Uterus (tissue), 4 donors: ENCODE measurements around the gene NHS. TPM values are rescaled to one million over a fixed set of nuclear protein-coding genes. Genes with fewer than 3 reads are reported as not detected.

ENCODE experiments used
- DNase-seq, 2 donors: peaks; one replicate each; pipeline ENCODE4 v3.0.0-alpha.2; 2019 to 2020
- H3K27ac ChIP-seq, 2 donors: fragments of 200-600 bp; sonication (generic); 1 replicate in 1 of 2; 2 replicates in 1 of 2; pipeline ENCODE4 v1.5.1; 2016 to 2018
- H3K27me3 ChIP-seq, 2 donors: fragments of 200-600 bp; sonication (generic); one replicate each; pipeline ENCODE4 v1.5.1; 2018 to 2019; ENCODE audit warnings: control low read depth in 1 of 2
- H3K36me3 ChIP-seq, 2 donors: fragments of 200-600 bp; sonication (generic); one replicate each; pipeline ENCODE4 v1.5.1; 2019; ENCODE audit warnings: control low read depth in 1 of 2
- H3K4me1 ChIP-seq, 2 donors: fragments of 200-600 bp; sonication (generic); one replicate each; pipeline ENCODE4 v1.5.1; 2018 to 2019; ENCODE audit warnings: control low read depth in 1 of 2
- H3K4me3 ChIP-seq, 2 donors: fragments of 200-600 bp; sonication (generic); 1 replicate in 1 of 2; 2 replicates in 1 of 2; pipeline ENCODE4 v1.5.1; 2018 to 2019; ENCODE audit warnings: mild to moderate bottlenecking in 1 of 2
- H3K9me3 ChIP-seq, 2 donors: fragments of 200-600 bp; sonication (generic); one replicate each; pipeline ENCODE4 v1.5.1; 2019; ENCODE audit warnings: control low read depth in 1 of 2
- CTCF ChIP-seq, 4 experiments: fragments of 200-600 bp in 2 of 4; fragments of 450-650 bp in 2 of 4; sonication (generic) in 2 of 4; IDR thresholded peaks; one replicate each; pipeline ENCODE4 v1.5.1; 2016 to 2019; ENCODE audit warnings: antibody characterized with exemption in 4 of 4, mild to moderate bottlenecking in 2 of 4, moderate library complexity in 1 of 4
- POLR2A ChIP-seq, 2 donors: fragments of 450-650 bp; IDR thresholded peaks; one replicate each; pipeline ENCODE4 v1.6.1; 2016; ENCODE audit warnings: antibody characterized with exemption in 2 of 2, mild to moderate bottlenecking in 1 of 2, moderate library complexity in 1 of 2
- intact Hi-C: fragments of 100-400 bp; cut with DNase I; formaldehyde crosslinking; loops from one replicate; pipeline ENCODE4 v1.15.1; 2023; ENCODE audit warnings: low total_unique reads
- total RNA-seq, 4 donors: library from RNA; depleted of rRNA in 3 of 4; stranded (reverse); fragments of >200 nt in 3 of 4; gene quantifications; one replicate each; pipeline versions ENCODE4 v1.1.0 to v1.2.4, GENCODE V29; 2014 to 2023
- donor health status: DM: yes; HTN: yes; CAD: no.

The NHS gene
- total RNA-seq, 4 donors from 2014 or later, result 3.5 to 14.3 (median 9.5) TPM

GRCh38 chrX:17597836-17598439 is 222.9 kb downstream of the NHS start:
- Histone ChIP-seq H3K4me3 (no peak overlapping the region), H3K27me3 (no peaks in the 10 kb centered on the region), H3K27ac (peak overlapping the region; percentile 75 to 80), H3K9me3 (no peaks in the 10 kb centered on the region), H3K4me1 (no peaks in the 10 kb centered on the region), H3K36me3 (no peaks in the 10 kb centered on the region)
- TF ChIP-seq POLR2A (IDR thresholded peaks at IDR 0.05) (no peak), CTCF (IDR thresholded peaks at IDR 0.05) (no peak)
- DNase-seq, result peak; percentile 70 to 81
- intact Hi-C loops, result no loop called here

GRCh38 chrX:17601441-17602200 is 226.6 kb downstream of the NHS start:
- peaks cover 0 to 4% of the 10 kb centered on the region in 2 donors for H3K4me1 ChIP-seq
- no peaks in the 10 kb centered on the region for H3K9me3 ChIP-seq
- no peak for TF ChIP-seq CTCF (IDR thresholded peaks at IDR 0.05)
- no peak for TF ChIP-seq POLR2A (IDR thresholded peaks at IDR 0.05)
- no peaks in the 10 kb centered on the region for H3K36me3 ChIP-seq
- H3K27me3 ChIP-seq, result no peaks in the 10 kb centered on the region
- H3K27ac ChIP-seq, result peak overlapping the region in 1 of 2 donors; percentile 46
- DNase-seq, result no peak
- H3K4me3 ChIP-seq, result no peak overlapping the region
- intact Hi-C loops, result no loop called here

GRCh38 chrX:17602245-17602644 is 227.2 kb downstream of the NHS start:
- no peak overlapping the region for H3K4me3 ChIP-seq
- no peaks in the 10 kb centered on the region for H3K36me3 ChIP-seq
- peaks cover 0 to 4% of the 10 kb centered on the region in 2 donors for H3K4me1 ChIP-seq
- intact Hi-C loops, result no loop called here
- DNase-seq, result no peak
- no peaks in the 10 kb centered on the region for H3K9me3 ChIP-seq
- H3K27ac ChIP-seq, result peak overlapping the region in 1 of 2 donors; percentile 46
- H3K27me3 ChIP-seq, result no peaks in the 10 kb centered on the region
- TF ChIP-seq POLR2A (IDR thresholded peaks at IDR 0.05), result no peak
- no peak for TF ChIP-seq CTCF (IDR thresholded peaks at IDR 0.05)

GRCh38 chrX:17603196-17603595 is 228.2 kb downstream of the NHS start:
- no peak overlapping the region for H3K27ac ChIP-seq
- H3K36me3 ChIP-seq, result no peaks in the 10 kb centered on the region
- H3K4me1 ChIP-seq, result peaks cover 0 to 4% of the 10 kb centered on the region in 2 donors
- intact Hi-C loops, result no loop called here
- no peaks in the 10 kb centered on the region for H3K27me3 ChIP-seq
- H3K4me3 ChIP-seq, result no peak overlapping the region
- TF ChIP-seq CTCF (IDR thresholded peaks at IDR 0.05) (no peak), POLR2A (IDR thresholded peaks at IDR 0.05) (no peak)
- H3K9me3 ChIP-seq, result no peaks in the 10 kb centered on the region
- DNase-seq, result no peak

- DNase-seq, result no peak
- peaks cover 0 to 4% of the 10 kb centered on the region in 2 donors for H3K4me1 ChIP-seq
- H3K27me3 ChIP-seq, result no peaks in the 10 kb centered on the region
These were observed 230.7 kb downstream of the NHS start for GRCh38 chrX:17605676-17606075.

More at GRCh38 chrX:17605676-17606075, 230.7 kb downstream of the NHS start:
- Histone ChIP-seq H3K27ac (peak overlapping the region in 1 of 2 donors; percentile 60), H3K4me3 (no peak overlapping the region), H3K9me3 (no peaks in the 10 kb centered on the region), H3K36me3 (no peaks in the 10 kb centered on the region)
- TF ChIP-seq POLR2A (IDR thresholded peaks at IDR 0.05) (no peak), CTCF (IDR thresholded peaks at IDR 0.05) (no peak)
- intact Hi-C loops, result no loop called here
